ENCODE data around the gene GALT. TPM values are rescaled to one million over a fixed set of nuclear protein-coding genes. Genes with fewer than 3 reads are reported as not detected.

Gene GALT
- total and polyA plus RNA-seq, 2 of the 4 experiments (the other 2 are of a cell fraction): 15.8 to 34.6 TPM

GRCh38 chr9:34654323-34655051, 8.0 kb downstream of the GALT start:
- Histone ChIP-seq H2BK120ac (ENCODE audit: low read depth, low read length) (no peak overlapping the region), H2AK5ac (ENCODE audit: low read depth, low read length) (peak overlapping the region; percentile 97; the same call in 1 of the 2 replicates), H3K9me1 (ENCODE audit: insufficient read depth, low read length) (peaks cover 27% of the 10 kb centered on the region), H2BK20ac (ENCODE audit: low read depth, low read length) (peak overlapping the region; percentile 39; the same call in 1 of the 2 replicates), H2BK5ac (ENCODE audit: low read depth, low read length, poor library complexity, severe bottlenecking) (no peak overlapping the region), H4K5ac (ENCODE audit: low read depth, low read length) (no peak overlapping the region; the same call in 1 of the 2 replicates), H3K4ac (ENCODE audit: low read depth, low read length) (peak overlapping the region; percentile 46; the same call in 1 of the 2 replicates), H3K23ac (ENCODE audit: low read depth, low read length) (no peak overlapping the region; the same call in 1 of the 2 replicates), H3K4me3 (ENCODE audit: insufficient read depth, low read depth, low read length) (no peak overlapping the region), H4K91ac (ENCODE audit: insufficient read depth, low read depth, low read length) (0 out of 2 replicates have a peak overlapping the region, but pooled peaks have one; percentile 26), H2BK15ac (ENCODE audit: low read depth, low read length) (no peak overlapping the region), H3K56ac (ENCODE audit: extremely low read depth, insufficient read depth, low read length) (no peak overlapping the region), H3K9ac (ENCODE audit: low read depth, low read length) (no peak overlapping the region), H2AFZ (replicated peaks; ENCODE audit: low read length, poor library complexity) (peak overlapping the region; percentile 1), H3K4me1 (ENCODE audit: control insufficient read depth, insufficient read depth, low read length) (peaks cover 35% of the 10 kb centered on the region), H3K18ac (ENCODE audit: low read depth, low read length) (no peak overlapping the region), H3K27me3 (ENCODE audit: control insufficient read depth, insufficient read depth, low read length) (no peaks in the 10 kb centered on the region), H3K79me1 (ENCODE audit: low read depth in 1 of 2, low read length in 2 of 2) (peaks cover 0 to 29% of the 10 kb centered on the region in 2 experiments; a peak in 2 of 4 replicates), H4K20me1 (ENCODE audit: insufficient read depth, low read length) (no peaks in the 10 kb centered on the region), H4K8ac (ENCODE audit: low read depth in 2 of 2, low read length in 2 of 2) (peak overlapping the region in 1 of 2 experiments; percentile 68; a peak in 2 of 4 replicates), H3K14ac (replicated peaks; ENCODE audit: low read depth, low read length) (no peak overlapping the region), H3K9me3 (ENCODE audit: control insufficient read depth, insufficient read depth, low read length) (no peaks in the 10 kb centered on the region), H2AK9ac (replicated peaks; ENCODE audit: low read depth, low read length, poor library complexity) (peak overlapping the region; percentile 70), H3K4me2 (ENCODE audit: low read depth, low read length) (no peak overlapping the region; the same call in 1 of the 2 replicates), H3K36me3 (ENCODE audit: control insufficient read depth, insufficient read depth, low read length) (peaks cover 2% of the 10 kb centered on the region), H3K27ac (ENCODE audit: insufficient read depth, low read length) (peak overlapping the region; percentile 8; the same call in 1 of the 2 replicates)
- WGBS, 2 experiments (ENCODE audit: extremely low coverage in 2 of 2, insufficient read length in 1 of 2): 45% methylated on average over 5 of the region's 11 CpGs; no CpG with 5 or more reads in 1 of the 2 experiments
- DNase-seq: peak; percentile 57
- intact Hi-C loops (cut with micrococcal nuclease): no loop called here
- BruUV-seq (replicated peaks): no TSS peak
- ChIA-PET POLR2A (ENCODE audit: unreplicated experiment) (interaction anchor here (0.7 to 0.9 kb wide), 2 partner anchors 8 to 18 kb away, joined by 3 to 5 read pairs; partner anchors contain the start of gene CCL27), CTCF (no interaction called here)
- dilution Hi-C loops (cut with HindIII; ENCODE audit: low sequenced_read_pairs, unreplicated experiment): no loop called here
- in situ Hi-C loops (cut with MboI; ENCODE audit: low sequenced_read_pairs): no loop called here
- no peak for TF ChIP-seq POLR2A (IDR thresholded peaks at IDR 0.05; ENCODE audit: low read depth, low read length)
- no peak for TF ChIP-seq RCOR1 (IDR thresholded peaks at IDR 0.05; ENCODE audit: insufficient replicate concordance, low read length)
- no peak for TF ChIP-seq RAD21 (IDR thresholded peaks at IDR 0.05; ENCODE audit: low read length)
- no peak for TF ChIP-seq MAZ (IDR thresholded peaks at IDR 0.05; ENCODE audit: borderline replicate concordance, low read depth, low read length)
- no peak for TF ChIP-seq SMC3 (IDR thresholded peaks at IDR 0.05; ENCODE audit: low read depth, low read length)
- TF ChIP-seq BHLHE40 (IDR thresholded peaks at IDR 0.05; ENCODE audit: low read depth, low read length): no peak
- no peak for TF ChIP-seq MAFK (IDR thresholded peaks at IDR 0.05; ENCODE audit: low read depth, low read length)
- TF ChIP-seq, protein P1, sequence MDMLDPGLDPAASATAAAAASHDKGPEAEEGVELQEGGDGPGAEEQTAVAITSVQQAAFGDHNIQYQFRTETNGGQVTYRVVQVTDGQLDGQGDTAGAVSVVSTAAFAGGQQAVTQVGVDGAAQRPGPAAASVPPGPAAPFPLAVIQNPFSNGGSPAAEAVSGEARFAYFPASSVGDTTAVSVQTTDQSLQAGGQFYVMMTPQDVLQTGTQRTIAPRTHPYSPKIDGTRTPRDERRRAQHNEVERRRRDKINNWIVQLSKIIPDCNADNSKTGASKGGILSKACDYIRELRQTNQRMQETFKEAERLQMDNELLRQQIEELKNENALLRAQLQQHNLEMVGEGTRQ (IDR thresholded peaks at IDR 0.05; ENCODE audit: low read depth, low read length): no peak
- TF ChIP-seq CHD1 (IDR thresholded peaks at IDR 0.05; ENCODE audit: low read depth, low read length): no peak
- peak; percentile 6 for ATAC-seq (ENCODE audit: low read depth)
